Measurements from ENCODE around the gene ADCK1. TPM values are rescaled to one million over a fixed set of nuclear protein-coding genes. Genes with fewer than 3 reads are reported as not detected.

Gene ADCK1
- total RNA-seq, 1 experiment from 2014 or later = 8.8 TPM

GRCh38 chr14:77970646-77971045, 170.7 kb downstream of the ADCK1 start:
- BruUV-seq (replicated peaks) = no TSS peak
- no peak for DNase-seq
- H3K36me3 Mint-ChIP-seq (ENCODE audit: insufficient read depth, unreplicated experiment) = no peaks in the 10 kb centered on the region
- no peaks in the 10 kb centered on the region for H3K27me3 ChIP-seq (replicated peaks; ENCODE audit: control insufficient read depth, insufficient read depth, low read length)
- no peaks in the 10 kb centered on the region for H3K9me3 ChIP-seq
- no peak overlapping the region for H3K4me3 ChIP-seq (ENCODE audit: low read depth, low read length)
- no peak overlapping the region for H3K27ac Mint-ChIP-seq (ENCODE audit: unreplicated experiment)
- ChIA-PET CTCF (no interaction called here), POLR2A (no interaction called here)
- no peaks in the 10 kb centered on the region for H3K4me1 Mint-ChIP-seq (ENCODE audit: low read depth, unreplicated experiment)
- peaks cover 9% of the 10 kb centered on the region for H3K27me3 Mint-ChIP-seq (ENCODE audit: insufficient read depth, unreplicated experiment)
- H3K4me3 Mint-ChIP-seq (ENCODE audit: unreplicated experiment) = no peak overlapping the region
- intact Hi-C loops (cut with micrococcal nuclease; ENCODE audit: unreplicated experiment) = no loop called here
- no peak for TF ChIP-seq CTCF (IDR thresholded peaks at IDR 0.05; ENCODE audit: insufficient read depth in 1 of 2, low read depth in 1 of 2, low read length in 1 of 2, severe bottlenecking in 1 of 2, unreplicated experiment in 1 of 2)
- no peaks in the 10 kb centered on the region for H3K36me3 ChIP-seq (ENCODE audit: control insufficient read depth, insufficient read depth, low read length)
- no peaks in the 10 kb centered on the region for H3K9me3 Mint-ChIP-seq (ENCODE audit: unreplicated experiment)
- no peaks in the 10 kb centered on the region for H3K4me1 ChIP-seq

- DNase-seq = no peak
- Histone ChIP-seq H3K4me1 (no peaks in the 10 kb centered on the region), H3K4me3 (ENCODE audit: low read depth, low read length) (no peak overlapping the region), H3K27me3 (replicated peaks; ENCODE audit: control insufficient read depth, insufficient read depth, low read length) (no peaks in the 10 kb centered on the region), H3K9me3 (no peaks in the 10 kb centered on the region), H3K36me3 (ENCODE audit: control insufficient read depth, insufficient read depth, low read length) (no peaks in the 10 kb centered on the region)
- no peaks in the 10 kb centered on the region for H3K9me3 Mint-ChIP-seq (ENCODE audit: unreplicated experiment)
- no peaks in the 10 kb centered on the region for H3K36me3 Mint-ChIP-seq (ENCODE audit: insufficient read depth, unreplicated experiment)
- H3K27ac Mint-ChIP-seq (ENCODE audit: unreplicated experiment) = no peak overlapping the region
- H3K4me1 Mint-ChIP-seq (ENCODE audit: low read depth, unreplicated experiment) = no peaks in the 10 kb centered on the region
- H3K4me3 Mint-ChIP-seq (ENCODE audit: unreplicated experiment) = no peak overlapping the region
- intact Hi-C loops (cut with micrococcal nuclease; ENCODE audit: unreplicated experiment) = no loop called here
- ChIA-PET POLR2A (no interaction called here), CTCF (no interaction called here)
- BruUV-seq (replicated peaks) = no TSS peak
- no peak for TF ChIP-seq CTCF (IDR thresholded peaks at IDR 0.05; ENCODE audit: insufficient read depth in 1 of 2, low read depth in 1 of 2, low read length in 1 of 2, severe bottlenecking in 1 of 2, unreplicated experiment in 1 of 2)
- H3K27me3 Mint-ChIP-seq (ENCODE audit: insufficient read depth, unreplicated experiment) = peaks cover 6% of the 10 kb centered on the region
Measured at GRCh38 chr14:77973246-77973645, 173.3 kb downstream of the ADCK1 start.

- Mint-ChIP-seq H3K4me1 (ENCODE audit: low read depth, unreplicated experiment) (peaks cover 6% of the 10 kb centered on the region), H3K4me3 (ENCODE audit: unreplicated experiment) (no peak overlapping the region)
- POLR2A ChIA-PET = no interaction called here
Measured at GRCh38 chr14:77976591-77976990, 176.7 kb downstream of the ADCK1 start.

More at GRCh38 chr14:77976591-77976990, 176.7 kb downstream of the ADCK1 start:
- Histone ChIP-seq H3K4me1 (no peaks in the 10 kb centered on the region), H3K27me3 (replicated peaks; ENCODE audit: control insufficient read depth, insufficient read depth, low read length) (no peaks in the 10 kb centered on the region; the same call in 1 of the 2 replicates), H3K36me3 (ENCODE audit: control insufficient read depth, insufficient read depth, low read length) (no peaks in the 10 kb centered on the region), H3K4me3 (ENCODE audit: low read depth, low read length) (no peak overlapping the region), H3K9me3 (no peaks in the 10 kb centered on the region)
- intact Hi-C loops (cut with micrococcal nuclease; ENCODE audit: unreplicated experiment) = no loop called here
- H3K9me3 Mint-ChIP-seq (ENCODE audit: unreplicated experiment) = no peaks in the 10 kb centered on the region
- H3K27me3 Mint-ChIP-seq (ENCODE audit: insufficient read depth, unreplicated experiment) = peaks cover 19% of the 10 kb centered on the region
- no peak for TF ChIP-seq CTCF (IDR thresholded peaks at IDR 0.05; ENCODE audit: insufficient read depth in 1 of 2, low read depth in 1 of 2, low read length in 1 of 2, severe bottlenecking in 1 of 2, unreplicated experiment in 1 of 2)
- BruUV-seq (replicated peaks) = no TSS peak
- DNase-seq = no peak
- H3K27ac Mint-ChIP-seq (ENCODE audit: unreplicated experiment) = no peak overlapping the region
- peaks cover 5% of the 10 kb centered on the region for H3K36me3 Mint-ChIP-seq (ENCODE audit: insufficient read depth, unreplicated experiment)
- CTCF ChIA-PET = no interaction called here
